GM10847 (cell line): ENCODE results near the gene SERPINB5.

Experiments
- POLR2A ChIP-seq: IDR thresholded peaks from 2 replicates; pipeline ENCODE4 v1.6.1; 2011; ENCODE audit not compliant: insufficient read length; ENCODE audit errors: extremely low read depth

The SERPINB5 gene

DNA sequence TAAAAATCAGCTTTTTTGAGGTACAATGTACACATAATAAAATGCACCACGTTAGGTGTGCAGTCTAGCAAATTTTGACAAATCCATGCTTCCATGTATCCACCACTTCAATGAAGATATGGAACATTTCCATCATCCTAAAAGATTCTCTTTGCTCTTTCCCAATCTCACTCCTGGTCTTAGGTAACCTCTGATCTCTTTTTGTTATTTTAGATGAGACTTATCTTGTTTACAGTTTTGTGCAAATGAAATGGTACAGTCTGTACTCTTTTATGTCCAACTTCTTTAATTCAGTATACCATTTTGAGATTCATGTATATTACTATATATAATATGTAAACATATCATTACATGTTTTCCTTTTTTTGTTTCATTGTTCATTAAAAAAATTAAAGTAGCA lies 16.3 kb upstream of the SERPINB5 start:
- TF ChIP-seq POLR2A: no peak

DNA sequence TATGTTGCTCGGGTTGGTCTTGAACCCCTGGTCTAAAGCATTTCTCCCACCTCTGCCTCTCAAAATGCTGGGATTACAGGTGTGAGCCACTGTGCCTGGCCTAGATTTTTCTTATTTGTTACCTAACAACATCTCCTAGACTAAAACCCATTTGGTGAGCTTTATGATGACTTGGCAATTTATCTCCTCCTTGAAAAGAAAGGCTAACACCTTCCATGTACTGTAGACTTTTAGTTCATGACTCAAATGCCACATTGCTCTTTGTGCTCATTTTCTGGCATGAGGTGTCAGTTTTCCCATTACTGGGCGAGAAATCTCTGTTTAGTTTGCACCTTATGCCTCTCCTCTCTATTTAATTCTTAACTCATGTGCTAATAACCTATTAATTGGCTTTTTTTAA lies 12.3 kb upstream of the SERPINB5 start:
- no peak for TF ChIP-seq POLR2A

DNA sequence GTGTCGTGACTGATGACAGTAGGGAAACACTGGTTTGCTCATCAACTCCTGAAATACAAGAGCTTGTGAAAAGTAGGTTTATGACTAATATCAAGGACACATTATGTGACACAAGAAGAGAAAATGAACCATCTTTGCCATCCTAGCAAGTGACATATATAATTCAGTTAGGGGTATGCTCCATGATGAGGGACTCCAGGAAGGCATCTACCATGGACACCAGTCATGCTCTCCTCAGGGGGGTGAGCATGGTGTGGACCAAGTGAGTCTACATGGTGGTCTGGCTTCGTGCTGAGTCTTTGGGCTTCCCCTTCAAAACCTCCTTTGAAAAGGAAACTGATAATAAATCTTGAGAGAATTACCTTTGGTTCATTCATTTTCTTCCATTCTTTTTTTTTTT lies 11.7 kb upstream of the SERPINB5 start:
- TF ChIP-seq POLR2A: no peak

DNA sequence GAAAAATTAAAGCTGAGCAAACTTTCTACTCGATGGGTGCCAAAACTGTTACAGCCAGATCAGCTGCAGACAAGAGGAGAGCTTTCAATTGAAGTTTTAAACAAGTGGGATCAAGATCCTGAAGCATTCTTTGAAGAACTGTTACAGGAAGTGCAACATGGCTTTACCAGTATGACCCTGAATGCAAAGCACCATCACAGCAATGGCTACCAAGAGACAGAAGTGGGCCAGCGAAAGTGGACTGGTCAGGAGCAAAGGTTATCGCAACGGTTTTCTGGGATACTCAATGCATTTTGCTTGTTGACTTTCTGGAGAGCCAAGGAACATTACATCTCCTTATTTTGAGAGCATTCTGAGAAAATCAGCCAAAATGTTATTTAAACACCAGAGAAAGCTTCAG lies 9.1 kb upstream of the SERPINB5 start:
- no peak for TF ChIP-seq POLR2A

DNA sequence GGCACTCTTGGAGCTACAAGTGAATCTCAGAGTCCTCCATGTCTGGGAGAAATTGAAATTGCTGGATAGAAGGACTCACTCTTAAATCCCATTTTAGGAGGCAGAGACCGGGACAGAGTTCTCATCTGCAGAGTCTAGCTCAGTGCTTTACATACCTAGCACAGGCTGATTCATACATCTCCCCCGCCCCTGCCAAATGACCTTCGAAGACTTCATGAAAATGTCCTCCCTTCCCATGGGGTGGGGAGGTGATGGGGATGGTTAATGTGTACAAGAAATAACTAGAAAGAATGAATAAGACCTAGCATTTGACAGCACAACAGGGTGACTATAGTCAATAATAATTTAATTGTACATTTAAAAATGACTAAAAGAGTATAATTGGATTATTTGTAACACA lies 8.2 kb upstream of the SERPINB5 start:
- no peak for TF ChIP-seq POLR2A

DNA sequence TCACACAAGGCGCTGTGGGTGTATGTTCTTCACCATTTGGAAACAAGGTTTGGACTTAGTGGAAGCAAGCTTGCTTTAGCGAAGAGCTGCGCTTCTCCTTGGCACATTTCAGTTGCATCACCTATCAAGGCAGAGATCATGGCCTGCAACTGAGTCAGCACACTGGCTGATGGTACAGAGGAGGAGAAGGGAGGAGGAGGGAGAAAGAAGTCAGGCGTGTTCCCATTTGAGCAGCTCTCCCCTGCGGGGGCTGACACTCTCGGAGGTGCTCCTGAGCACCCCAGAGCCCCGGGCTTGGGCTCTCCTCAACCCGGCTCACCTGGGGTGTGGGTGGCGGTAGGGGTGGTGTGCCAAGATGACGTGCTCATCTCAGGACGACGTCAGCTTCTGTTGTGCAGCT lies 6.0 kb upstream of the SERPINB5 start:
- TF ChIP-seq POLR2A: no peak

DNA sequence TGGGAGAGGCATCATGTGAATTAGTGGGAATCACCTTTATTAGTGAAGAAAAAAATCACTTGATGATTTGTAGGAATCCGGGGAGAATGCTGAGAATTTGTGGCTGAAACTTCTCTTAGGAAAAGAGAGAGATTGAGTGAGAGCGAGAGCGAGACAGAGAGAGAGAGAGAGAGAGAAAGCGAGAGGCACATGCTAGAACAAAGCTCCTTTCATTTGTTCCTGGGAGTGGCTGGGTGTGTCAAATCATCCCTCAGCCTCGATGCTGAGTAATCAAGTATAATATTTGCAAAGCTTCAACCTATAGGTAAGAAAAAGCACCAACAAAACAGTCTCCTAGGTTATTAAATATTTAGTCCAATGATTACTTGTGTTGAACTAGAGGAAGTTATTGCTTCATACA lies 4.4 kb upstream of the SERPINB5 start:
- TF ChIP-seq POLR2A: no peak

DNA sequence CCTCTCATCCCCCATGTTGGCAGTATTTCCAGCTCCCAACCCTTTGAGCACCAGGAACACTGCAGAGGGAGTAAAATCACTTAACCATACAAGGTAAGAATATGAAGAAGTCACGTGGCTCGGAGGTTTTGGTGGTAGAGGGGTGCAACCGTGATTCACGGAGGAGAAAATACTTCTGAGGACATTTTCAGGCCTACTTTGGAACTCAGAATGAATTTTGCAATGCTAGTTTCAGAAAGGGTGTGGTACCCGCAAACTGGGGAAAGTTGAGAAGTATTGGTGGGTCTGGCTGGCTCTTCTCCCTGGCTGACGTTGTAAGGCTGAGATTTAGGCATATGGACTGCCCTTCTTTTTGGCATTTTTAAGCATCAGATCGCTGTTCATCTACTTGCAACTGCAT lies 442 bp downstream of the SERPINB5 start:
- TF ChIP-seq POLR2A: no peak

DNA sequence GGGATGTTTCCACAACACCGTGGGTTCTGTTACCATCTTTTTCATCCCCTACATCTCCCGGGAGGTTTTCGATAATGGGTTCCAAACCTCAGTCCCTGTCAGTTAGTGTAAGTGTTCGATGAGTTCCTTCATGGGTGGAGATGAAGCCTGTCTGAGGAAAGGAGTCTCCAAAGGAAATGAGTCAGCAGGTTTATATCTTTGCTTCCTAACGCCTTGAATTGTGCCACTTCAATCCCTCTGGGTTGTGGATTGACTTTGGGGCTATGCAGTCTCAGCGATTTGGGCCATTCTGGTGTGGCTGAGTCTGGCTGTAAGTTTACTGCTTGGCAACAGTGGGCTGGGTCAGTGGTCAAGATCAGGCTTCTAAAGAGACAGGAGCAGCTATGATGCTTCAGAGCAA lies 1.2 kb downstream of the SERPINB5 start:
- no peak for TF ChIP-seq POLR2A

DNA sequence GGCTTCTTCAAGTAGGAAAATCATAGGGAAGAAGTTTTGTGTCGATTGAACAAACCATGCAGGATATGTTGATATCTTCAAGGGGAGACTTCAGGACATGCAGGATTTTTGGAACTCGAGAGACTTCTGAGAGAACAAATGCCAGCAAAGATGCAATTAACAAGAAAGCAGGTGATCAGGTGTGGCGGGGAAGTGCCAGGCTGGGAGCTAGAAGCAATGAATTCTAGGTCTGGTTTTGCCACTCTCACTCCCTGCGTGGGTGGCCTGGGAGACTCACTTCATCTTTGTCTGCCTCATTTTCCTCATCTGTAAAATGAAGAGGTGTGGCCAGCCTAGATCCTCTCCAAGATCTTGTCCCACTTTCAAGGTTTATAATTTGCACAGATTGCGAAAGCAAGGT lies 3.1 kb downstream of the SERPINB5 start:
- TF ChIP-seq POLR2A: no peak

DNA sequence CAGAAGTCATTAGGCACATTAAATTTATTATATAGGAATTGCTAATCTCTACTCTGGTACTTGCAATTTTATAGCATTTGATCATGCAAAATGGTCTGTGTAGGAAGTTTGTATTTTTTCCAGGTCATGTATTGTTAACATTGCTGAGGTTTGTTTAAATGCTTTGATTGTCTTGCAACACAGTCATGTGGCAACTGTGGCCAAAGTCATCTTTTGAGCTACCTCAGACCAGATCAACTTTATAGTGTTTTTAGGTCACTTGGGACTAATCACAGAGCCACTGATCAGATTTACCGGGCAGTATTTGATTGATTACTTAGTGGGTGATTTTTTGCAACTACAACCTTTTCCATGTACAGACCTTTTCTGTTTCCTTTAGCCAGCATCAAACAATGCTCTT lies 3.7 kb downstream of the SERPINB5 start:
- TF ChIP-seq POLR2A: no peak

DNA sequence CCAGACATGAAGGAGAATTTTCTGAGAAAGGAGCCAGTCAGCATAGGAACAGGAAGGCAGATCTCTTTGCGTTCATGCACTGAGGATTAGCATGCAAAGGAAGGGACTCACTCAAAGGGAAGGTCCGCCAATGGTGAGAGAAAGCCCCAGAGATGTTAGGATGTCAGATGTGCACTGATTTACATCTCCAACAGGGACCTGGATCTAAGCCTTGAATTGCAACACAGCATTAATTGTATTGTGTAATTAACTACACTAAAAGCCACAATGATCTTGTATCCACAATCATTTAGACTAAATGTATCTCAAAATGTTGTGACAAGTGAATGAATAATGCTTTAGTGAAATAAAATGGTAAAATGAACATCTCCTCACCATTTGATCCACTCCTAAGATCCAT lies 4.2 kb downstream of the SERPINB5 start:
- no peak for TF ChIP-seq POLR2A

DNA sequence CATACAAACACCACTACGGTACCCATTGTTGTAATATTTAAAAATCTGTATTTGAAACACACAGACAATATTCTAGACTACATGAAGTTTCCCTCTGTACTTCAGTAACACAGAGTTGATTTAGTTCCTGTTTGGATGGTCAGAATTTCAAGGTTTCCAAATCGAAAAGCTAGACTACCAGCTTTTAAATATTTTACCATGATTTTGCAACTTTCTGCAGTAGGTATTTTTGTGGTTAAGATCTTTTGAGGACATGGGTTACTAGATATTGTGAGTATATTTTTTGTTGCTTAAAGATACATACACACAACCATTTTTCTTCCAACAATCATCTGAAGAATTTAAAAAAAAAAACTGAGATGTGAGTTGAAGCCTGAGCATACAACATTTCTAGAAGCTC lies 10.9 kb downstream of the SERPINB5 start:
- no peak for TF ChIP-seq POLR2A

DNA sequence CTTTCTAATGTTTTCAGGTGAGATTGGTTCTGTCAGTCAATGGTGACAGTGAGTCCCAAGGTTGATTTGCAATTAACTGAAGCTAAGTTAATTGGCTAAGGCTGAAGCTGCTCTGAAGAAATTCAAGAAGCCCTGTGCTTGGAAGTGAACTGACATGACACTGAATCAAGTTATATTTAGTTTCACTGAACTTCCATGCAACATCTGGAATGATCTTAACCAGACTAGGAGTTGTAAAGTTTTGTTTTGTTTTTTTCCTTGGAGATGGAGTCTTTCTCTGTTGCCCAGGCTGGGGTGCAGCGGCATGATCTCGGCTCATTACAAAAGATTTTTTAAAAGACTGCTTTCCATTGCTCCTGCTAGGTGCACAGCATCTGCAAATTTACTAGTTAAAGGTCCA lies 11.4 kb downstream of the SERPINB5 start:
- no peak for TF ChIP-seq POLR2A

DNA sequence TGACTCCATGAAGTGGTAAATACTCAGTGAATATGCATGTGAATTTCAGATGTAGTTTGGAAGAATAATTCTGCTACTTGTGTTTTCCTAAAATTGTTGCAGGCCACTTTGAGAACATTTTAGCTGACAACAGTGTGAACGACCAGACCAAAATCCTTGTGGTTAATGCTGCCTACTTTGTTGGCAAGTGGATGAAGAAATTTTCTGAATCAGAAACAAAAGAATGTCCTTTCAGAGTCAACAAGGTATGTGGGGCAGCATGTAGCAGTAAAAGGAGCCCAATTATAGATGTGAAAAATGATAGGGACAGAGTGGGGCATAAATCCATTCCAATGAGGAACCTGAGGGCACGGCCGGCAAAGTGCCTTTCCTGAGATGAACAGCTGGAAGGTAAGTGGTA lies 16.1 kb downstream of the SERPINB5 start:
- TF ChIP-seq POLR2A: no peak

DNA sequence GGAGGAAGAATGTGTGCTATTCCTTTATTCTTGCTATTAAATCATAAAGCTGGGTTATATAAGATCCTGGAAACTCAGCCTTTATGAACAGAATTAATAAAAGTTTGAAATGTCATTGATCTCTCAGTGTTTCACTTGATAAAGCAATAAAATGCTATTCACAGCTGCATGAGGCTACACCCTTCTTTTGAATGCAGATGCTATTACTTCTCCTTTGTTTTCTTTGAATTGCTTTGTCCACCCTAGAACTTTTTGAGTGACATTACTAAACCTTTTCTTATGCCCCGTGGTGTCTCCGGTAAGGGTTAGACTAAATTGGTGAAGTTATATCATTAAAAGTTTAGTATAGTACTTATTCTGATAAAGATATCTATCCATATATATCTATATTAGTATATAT lies 18.9 kb downstream of the SERPINB5 start:
- no peak for TF ChIP-seq POLR2A

DNA sequence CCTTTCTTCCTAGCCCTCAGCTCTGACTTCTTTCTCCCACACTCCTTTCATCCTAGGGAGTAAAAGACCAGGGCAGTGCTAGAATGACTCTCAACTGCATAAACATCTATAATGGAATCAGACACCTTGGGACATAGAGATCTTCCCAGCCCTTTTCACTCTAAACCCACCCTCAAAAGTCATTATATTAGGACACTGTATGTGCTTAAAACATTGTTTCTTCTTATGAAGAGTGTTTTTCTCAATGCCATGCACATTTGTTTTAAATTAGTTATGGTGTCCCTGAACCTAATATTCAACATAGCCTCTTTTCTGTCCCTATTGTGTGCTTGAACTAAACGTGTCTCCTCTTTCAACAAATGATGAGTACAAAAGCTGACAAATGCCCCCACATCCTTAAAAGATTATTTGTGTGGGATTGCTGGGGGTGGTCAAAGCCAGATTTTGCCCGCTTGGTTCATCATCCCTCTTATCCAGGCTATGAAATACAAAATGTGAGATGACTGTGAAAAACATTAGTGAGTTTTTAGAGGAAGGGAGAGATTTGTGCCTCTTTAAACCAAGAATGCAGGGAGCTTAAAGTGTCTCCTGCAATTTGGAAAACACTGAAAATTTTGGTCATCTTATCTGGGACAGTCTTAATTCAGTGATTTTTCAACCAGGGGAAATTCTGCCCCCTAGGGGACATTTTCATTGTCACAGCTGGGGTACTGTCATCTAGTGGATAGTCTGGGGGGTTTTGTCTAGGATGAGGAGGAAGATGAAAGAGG lies 29.0 kb downstream of the SERPINB5 start:
- TF ChIP-seq POLR2A: no peak

DNA sequence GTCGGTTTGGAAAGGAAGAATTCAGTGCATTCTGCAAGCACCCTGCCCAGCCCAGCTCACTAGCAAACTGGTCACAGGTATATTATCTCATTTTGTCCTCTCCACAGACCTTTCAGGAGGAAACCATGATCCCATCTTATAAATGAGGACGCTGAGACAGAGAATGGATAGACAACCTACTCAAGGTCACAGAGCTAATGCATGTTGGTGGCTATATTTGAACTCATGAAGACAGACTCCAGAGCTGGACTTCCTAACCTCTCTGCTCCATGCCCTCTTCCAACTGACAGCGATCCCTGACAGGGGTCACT lies 29.5 kb downstream of the SERPINB5 start:
- no peak for TF ChIP-seq POLR2A

DNA sequence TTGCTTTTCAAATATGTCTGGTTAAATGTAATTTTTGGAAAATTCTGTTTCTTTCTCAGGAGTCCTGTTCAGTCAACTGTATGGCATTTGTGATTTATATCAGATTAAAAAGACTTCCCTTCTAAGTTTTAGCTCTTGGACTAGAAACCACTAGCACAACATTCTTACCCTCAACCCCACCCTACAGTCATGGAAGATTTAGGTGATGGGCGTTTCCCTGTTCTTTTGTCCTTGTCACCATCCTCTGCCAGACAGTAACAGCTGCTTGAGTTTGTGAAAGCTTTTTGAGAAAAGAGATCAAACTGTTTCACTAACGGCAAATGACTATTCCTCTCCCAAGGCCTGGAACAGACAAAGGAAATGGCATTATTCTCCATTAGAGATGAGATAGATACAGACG lies 31.8 kb downstream of the SERPINB5 start:
- no peak for TF ChIP-seq POLR2A

DNA sequence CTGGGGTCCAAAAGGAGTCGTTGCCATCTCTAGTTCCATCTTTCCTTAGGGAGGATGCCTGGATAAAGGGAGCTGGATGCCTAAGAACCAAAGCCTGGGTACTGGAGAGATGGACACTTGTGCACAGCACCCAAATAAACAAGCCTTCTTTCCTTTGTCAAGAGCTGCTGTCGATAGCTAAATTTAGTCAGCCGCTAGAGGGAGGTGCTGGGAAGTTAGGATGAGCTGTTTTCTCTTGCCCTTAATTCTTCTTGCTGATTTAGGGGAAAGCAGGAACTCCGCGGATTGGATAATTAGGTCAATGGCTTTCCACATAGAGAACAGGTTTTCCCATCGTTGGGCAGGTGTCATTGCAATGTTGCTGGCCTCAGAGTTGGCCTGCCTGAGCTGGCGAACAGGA lies 34.5 kb downstream of the SERPINB5 start:
- TF ChIP-seq POLR2A: no peak
